Inflammatory macrophage treated with lipopolysaccharide for 1 hour (primary cell): ENCODE data around the gene BMPR1A.
"Not testable (repeated sequence)": the region's sequence is repeated elsewhere in the genome, so short reads cannot be mapped to it uniquely, and the experiment has no call there.

Experiments
- DNase-seq, 2 donors: peaks; one replicate each; pipeline ENCODE4 v3.0.0-alpha.2; 2020 to 2022

BMPR1A gene

DNA sequence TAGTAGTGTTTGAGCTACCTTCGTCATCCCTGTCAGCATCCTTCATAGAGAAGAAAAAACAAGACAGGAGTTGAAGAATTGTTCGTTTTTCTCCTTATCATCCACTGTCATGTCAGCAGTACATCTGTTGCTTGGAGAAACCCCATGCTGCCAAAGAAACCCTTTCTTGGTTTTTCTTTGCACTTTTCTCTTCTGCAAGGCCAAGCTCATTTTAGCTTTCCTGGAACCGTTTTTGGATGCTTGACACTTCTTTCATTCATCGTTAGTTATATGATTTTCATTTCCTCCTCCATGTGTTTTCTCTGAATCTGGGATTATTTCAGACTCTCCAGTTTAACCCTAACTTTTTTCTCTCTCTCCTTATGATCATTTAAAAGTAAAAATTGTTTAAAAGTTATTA, 142.1 kb downstream of the BMPR1A start:
- DNase-seq: no peak

DNA sequence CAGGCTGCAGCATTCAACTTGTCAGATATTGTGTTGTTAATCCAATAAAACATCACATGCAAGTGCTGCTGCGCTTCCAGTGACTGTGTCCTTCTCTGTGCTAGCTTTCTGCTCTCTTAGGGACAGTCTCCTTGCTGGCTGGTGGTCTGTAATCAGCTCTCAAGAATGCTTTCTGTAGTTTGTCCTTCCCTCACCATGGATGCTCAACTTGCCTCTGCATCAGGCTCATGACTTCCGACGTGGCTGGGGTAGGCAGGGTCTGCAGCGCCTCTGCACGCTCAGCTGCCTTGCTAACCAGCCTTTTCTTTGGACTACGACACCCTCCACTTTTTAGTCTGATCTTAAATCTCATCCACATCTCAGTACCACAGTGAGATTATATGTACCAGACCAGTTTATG, 142.7 kb downstream of the BMPR1A start:
- no peak for DNase-seq

DNA sequence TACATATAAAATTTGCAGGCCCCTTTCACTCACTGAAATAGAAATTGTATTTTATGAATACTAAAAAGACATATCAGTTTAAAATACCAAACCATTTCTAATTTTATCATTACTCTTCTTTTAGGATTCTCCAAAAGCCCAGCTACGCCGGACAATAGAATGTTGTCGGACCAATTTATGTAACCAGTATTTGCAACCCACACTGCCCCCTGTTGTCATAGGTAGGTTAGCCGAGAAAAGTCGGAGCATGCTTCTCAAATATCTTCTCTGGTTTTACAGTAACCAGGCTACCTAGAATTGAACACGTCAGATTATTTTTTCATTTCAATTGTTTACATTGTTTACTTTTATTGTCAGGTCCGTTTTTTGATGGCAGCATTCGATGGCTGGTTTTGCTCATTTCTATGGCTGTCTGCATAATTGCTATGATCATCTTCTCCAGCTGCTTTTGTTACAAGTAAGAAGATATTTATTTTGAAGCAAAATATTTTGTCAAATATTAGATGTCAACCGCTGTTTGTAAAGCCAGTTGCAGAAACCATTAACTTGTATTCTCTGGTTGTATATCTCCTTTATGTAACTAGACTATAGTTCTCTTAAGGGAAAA, 143.4 kb downstream of the BMPR1A start:
- DNase-seq: peak; percentile 22 to 77

DNA sequence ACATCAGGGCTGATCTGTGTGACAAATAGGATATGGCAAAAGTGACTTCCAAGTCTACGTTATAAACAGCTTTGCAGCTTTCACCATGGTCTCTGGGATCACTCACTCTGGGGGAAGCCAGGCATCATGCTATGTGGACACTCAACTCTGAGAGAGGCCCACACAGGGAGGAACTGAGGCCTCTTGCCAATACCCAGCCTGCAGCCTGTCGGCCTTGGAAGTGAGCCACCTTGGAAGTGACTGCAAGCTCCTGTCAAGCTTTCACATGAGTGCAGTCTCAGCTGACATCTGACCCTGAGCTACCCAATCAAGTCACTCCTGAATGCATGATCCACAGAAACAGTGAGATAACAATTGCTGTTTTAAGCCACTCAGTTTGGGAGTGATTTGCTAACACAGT, 144.5 kb downstream of the BMPR1A start:
- no peak for DNase-seq

DNA sequence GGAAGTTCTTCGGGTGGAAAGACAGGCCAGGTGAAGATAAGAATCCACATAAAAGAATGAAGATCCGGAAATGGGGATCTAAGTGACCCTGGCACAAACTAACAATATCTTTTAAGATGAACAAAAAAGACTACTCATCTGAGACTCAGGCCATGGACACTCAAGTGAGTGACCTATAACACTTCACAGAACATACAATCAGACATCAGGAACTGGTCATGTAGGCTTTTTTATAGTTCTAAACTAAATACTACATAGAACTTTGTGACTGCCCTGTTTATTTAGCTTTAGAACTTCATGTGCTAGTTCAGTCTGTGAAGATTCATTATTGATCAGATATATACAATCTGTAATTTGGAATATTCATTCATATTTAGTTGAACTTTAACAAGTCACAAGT, 148.2 kb downstream of the BMPR1A start:
- DNase-seq: no peak

DNA sequence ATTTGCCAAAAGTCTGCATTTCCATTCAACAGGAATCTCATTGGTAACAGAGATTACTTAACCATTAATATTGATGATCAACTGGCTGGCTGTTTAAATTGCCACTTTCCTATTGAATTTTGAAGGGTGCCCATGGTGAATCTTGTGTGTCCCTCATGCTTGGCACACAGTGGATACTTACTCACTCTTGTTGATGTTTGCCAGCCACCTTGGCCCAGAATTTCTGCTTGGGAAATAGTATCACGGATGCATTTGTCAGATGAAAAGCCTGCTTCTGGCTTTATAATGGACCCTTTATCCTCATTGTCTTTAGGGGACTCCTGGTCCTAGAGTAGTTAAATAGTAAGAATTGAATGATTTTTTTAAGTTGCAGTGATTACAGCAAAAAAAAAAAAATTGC, 149.0 kb downstream of the BMPR1A start:
- DNase-seq: no peak

DNA sequence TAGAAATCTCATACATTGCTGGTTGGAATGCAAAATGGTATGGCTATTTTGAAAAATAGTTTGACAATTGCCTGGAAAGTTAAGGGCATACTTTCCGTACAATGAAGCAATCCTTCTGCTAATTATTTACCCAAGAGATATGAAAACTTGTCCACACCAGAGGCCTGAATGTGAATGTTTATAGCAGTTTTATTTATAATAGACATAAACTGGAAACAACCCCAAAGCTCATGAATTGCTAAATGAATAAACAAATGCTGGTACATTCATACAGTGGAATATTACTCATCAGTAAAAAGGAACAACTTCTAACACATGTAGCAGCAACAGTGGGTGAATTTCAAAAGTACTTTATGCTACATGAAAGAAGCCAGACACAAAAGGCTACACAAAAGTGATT, 158.3 kb downstream of the BMPR1A start:
- no peak for DNase-seq

DNA sequence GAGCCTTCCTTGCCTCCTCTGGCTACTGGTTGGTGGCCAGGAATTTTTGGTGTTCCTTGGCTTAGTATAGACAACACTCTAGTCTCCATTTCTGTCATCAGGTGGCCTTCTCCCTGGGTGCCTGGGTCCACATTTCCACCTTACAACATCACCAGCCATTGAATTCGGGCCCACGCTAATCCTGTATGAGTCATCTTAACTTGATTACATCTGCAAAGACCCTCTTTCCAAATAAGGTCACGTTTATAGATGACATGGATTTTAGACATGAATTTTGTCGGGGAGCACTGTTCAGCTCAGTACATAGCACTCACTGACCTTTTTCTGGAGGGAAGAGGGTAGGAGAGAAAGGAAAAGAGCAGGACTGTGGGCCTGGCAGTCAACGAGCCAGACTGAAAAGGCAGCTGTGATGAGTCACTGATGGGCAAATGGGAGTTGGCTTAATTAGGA, 161.6 kb downstream of the BMPR1A start:
- DNase-seq: no peak

DNA sequence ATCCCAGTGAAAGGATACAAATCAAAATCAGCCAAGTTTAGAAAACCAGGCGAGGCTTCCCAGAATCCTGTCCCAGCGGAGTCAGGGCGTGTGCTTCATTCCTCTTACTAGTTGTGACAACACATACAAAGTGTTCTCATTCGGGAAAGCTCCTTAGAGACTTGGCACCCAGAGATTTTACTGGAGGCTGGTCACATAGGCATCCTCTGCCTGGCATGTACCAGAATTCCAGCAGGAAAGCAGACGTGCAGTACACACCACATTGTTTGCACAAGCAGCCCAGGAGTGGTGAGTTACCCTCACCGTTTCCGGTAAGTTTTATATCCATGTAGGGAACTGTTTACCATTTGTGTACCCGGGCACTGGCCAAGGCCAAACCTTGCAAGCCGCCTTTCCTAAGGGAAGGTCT, 166.1 kb downstream of the BMPR1A start:
- DNase-seq: no peak

DNA sequence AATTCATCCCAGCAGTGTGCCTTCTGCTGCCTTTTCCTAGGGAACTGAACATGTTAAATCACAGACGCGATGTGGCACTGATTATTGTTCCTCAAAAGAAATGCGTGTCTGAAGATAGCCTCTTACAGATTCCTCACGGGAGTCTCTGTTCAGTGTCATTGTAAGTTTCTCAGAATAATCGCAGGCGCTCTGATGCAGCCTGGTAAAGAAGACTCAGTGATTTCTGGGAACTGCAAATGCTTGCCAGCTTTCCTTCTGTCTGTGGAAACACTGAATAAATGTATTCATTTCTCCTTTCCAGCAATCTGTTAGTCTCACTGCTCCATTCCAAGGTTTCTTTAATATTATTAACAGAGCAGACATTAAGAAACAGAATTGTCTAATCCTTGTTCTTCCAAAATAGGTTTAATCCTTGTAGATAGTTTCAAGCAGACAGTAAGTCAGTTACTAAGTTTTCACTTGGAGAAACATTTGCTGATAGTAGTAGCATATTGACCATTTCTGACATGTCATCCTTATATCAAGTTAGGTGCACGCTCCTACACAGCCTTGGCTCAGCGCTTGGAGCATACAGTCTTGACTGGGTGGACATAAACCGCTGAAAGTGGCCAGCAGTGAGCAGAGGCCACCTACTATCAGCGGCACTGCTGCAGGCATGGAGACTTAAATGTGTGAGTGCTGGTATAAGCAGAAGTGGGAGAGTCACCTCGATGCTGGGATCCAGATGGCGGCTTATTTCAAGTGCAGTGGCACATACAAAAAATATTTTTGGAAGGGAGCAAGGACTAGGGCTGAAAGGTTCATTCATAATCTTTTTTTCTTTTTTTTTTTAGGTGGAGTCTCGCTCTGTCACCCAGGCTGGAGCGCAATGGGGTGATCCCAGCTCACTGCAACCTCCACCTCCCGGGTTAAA, 173.3 kb downstream of the BMPR1A start:
- no peak for DNase-seq

DNA sequence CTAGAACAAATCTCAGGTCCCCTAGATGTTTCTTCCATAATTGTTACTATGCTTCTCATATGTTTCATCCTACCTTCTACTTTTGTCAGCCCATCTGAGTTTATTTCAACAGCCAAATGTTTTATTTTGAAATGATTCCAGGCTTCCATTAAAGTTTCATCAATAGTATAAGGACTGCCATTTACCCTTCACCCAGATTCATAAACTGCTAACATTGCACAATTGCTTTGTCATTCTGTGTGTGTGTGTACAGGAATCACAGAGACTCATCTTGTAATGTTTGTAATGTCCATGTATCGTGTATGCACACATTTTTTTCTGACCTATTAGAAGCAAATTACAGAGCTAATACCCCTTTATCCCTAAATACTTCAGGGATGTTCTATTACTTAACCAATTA, 175.5 kb downstream of the BMPR1A start:
- DNase-seq: peak in 1 of 2 donors; percentile 20

DNA sequence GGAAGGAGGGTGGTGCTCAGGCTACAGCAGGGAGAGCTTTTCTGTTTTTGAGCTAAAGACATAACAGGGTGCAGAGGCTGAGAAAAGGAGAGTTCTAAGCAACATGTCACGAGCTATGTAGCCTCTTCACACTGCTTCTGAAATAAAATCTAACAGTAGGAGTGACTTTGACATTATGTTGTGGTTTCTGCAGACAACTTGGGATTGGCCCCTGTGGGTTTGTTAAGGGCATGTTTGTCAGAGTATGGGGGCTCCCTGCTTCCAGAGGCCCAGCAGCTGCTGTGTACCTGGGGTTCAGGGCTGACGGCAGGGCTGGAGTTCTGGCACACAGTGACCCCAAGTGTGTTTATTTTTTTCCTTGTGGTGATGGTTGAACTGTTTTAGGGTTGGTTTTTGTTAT, 176.3 kb downstream of the BMPR1A start:
- DNase-seq: no peak

DNA sequence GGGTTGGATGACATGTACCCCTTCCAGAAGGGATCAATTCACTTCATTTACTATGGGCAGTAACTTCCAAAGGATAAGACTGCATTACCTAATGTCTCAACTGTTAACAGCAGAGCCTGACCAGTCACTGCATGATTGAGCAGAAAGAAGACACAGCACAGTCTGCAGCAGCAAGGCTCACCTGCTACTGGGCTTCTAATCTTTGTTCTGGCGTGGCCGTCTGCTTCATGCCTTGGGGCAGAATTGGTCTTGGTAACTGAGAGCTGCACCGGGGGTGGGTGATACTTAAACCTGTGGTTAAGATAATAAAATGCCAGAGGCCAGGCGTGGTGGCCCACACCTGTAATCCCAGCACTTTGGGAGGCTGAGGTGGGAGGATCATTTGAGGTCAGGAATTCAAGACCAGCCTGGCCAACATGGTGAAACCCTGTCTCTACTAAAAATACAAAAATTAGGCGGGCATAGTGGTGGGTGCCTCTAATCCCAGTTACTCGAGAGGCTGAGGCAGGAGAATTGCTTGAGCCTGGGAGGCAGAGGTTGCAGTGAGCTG, 177.8 kb downstream of the BMPR1A start:
- not testable (repeated sequence) for DNase-seq

DNA sequence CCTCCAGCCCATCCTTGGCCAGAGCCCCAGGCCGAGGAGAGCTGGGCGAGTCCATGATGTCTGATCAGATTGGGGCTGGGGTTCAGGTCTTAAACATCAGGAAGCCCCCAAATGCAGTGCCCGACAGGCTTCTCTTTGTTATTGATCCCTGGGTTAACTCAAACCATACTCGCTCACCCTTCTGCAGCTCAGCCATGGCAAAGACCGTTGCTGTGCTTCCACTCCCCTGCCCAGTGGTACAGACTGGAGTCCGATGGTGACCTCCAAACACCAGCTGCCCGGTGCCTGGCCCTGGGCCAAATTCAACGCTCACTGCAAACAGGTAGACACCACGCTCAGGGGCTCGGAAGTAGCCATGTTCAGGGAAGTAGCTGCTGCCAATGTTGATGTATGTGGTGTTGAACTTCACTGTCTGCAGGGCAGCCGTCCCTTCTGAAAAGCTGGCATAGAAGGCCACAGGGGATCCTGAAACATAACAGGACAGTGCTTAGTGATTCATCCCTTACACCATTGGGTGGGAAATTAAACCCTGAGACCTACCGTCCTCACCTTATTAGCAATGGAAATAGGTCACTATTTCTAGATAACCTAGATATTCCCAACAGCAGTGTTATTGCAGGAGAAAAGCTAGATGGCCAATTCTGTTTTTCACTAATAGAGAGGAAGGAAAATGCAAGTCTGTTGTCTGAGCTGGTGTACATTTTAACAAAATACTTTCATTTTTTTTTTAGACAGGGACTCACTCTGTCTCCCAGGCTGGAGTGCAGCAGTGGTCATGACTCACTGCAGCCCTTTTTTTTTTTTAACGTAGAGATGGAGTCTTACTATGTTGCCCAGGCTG, 180.5 kb downstream of the BMPR1A start:
- DNase-seq: no peak

DNA sequence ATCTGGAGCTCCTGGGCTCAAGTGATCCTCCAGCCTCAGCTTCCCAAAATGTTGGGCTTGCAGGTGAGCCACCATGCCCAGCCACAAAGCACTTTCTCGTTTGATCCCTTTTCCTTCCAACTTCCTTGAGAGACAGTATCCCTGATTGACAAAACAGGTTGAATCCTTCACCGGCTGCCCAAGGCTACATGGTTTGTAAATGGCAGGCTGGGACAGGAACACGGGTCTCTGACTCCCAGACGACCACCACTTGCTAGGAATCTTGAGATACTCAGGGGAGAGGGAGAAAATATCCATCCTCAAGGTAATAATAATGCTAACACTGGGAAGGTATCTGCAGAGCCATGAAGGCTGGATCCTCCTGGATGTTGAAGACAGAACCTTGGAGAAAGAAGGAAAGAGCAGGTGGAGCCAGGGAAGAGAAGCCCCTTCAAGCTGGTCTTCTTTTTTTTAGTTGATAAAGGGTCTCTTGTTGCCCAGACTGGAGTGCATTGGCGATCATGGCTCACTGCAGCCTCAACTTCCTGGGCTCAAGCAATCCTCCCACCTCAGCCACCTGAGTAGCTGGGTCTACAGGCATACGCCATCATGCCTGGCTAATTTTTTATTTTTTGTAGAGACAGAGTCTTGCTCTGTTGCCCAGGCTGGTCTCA, 181.2 kb downstream of the BMPR1A start:
- DNase-seq: no peak

DNA sequence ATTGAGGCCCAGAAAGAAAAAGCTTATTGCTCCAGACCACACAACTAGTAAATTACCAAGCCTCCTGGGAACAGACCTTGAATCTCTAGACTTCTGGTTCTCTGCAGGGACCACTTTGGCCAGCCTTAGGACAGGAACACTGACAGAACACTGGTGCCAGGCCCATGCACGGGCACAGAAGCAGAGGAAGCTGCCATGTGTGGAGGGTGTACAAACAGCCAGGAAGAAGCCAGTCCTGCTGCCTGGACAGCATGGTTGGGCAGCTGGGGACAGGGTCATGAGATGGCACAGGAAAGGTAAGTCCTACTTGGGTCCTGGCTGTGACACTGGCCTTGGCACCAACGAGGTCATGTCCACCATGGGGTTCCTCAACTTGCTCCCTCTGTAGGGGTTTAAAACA, 181.8 kb downstream of the BMPR1A start:
- no peak for DNase-seq

DNA sequence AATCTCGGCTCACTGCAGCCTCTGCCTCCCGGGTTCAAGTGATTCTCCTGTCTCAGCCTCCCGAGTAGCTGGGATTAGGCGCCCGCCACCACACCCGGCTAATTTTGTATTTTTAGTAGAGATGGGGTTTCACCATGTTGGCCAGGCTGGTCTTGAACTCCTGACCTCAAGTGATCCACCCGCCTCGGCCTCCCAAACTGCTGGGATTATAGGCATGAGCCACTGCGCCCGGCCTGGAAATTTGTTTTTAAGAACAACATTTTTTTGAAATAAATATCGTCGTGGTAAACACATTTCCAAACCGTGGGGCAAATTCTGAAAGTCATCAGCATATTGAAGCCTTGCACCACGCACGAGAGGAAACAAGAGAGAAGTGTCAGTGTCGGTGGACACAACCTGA, 183.7 kb downstream of the BMPR1A start:
- DNase-seq: not testable (repeated sequence)

DNA sequence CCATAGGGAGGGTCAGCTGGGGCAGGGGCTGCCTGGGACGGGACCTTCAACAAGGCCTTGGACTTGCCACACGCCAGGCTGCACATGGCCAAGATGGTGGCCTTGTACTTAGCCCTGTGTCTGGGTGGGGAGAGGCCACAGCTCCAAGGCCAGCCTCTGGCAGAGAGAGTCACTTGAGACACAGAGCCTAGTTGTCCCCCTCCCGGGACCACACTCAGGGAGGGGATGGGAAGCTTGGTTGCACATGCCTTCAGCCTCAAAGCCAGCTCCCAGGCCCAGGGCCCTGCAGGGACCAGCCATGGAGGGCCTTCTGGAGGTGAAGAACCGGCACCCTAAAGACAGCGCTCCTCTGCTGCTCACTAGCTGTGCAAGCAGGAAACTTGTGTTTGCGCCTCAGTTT, 184.3 kb downstream of the BMPR1A start:
- DNase-seq: no peak

DNA sequence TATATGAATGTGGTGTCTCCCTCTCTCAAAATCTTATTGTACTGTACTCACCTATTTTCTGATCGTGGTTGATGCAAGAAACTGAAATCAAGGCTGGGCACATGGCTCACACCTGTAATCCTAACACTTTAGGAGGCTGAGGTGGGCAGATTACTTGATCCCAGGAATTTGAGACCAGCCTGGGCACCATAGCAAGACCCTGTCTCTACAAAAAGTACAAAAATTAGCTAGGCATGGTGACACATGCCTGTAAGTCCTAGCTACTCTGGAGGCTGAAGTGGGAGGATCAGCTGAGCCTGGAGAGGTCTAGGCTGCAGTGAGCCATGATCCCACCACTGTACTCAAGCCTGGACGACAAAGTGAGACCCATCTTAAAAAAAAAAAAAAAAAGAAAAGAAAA, 185.0 kb downstream of the BMPR1A start:
- DNase-seq: no peak

DNA sequence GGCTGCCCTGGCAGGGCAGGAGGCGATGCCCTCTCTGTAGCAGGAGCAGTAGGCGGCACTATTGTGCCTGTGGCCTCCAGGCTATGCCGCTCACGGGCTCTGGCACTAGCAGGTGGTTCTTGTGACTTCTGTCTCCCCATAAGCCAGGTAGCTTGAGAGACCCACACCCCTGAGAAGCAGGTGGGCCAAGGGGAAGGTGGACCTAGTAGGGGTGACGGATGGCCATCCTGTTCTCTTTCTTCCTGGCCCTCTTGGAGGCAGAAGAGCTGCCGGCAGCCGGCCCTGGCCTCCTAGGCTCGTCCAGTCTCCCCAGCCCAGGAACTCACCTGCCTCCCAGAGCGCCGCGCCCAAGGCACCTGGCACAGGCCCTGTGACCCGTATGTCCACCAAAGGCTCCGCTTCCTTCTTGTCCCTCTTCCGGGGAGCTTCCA, 185.6 kb downstream of the BMPR1A start:
- DNase-seq: no peak

DNA sequence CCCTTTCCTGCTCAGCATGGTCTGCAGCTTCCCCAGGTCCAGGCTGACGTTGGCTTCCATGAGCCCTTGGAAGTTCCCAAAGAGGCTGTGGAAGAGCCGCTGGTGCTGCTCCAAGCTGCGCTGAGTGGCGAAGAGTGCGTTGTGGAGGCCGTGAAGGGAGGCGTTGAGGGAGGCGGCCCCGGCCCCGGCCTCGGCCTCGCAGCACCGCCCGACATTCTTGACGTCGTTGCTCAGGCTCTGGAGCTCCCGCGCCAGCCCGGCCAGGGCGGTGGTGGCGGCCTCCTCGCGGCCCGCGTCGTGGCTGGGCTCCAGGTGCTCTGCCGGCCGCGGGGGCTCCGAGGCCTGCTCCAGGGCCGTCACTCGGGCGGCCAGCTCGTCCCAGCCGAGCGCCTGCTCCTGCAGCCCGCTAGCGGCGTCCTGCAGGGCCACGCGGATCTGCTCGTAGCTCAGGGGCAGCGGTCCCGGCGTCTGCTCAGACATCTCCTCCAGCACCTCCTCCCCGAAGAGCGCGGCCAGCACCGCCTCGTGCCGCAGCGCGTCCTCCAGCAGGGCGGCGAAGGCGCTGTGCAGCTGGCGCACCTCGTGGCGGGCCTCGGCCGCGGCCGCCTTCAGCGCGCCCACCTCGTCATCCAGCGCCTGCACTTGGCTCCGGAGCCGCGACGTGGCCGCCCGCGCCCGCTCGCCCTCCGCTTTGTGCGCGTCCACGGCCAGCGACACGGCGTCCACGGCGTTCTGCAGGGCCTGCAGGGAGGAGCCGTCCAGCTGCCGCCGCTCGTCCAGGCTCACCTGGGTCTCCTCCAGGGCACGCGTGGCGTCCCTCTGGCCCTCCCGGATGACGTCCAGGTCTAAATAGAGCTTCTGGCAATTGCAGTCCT, 186.3 kb downstream of the BMPR1A start:
- DNase-seq: no peak
